K562 (cell line): ENCODE data around the gene KCNK4. TPM values are rescaled to one million over a fixed set of nuclear protein-coding genes. Genes with fewer than 3 reads are reported as not detected.

Source experiments
- ATAC-seq: fragments of 200-7000 bp; cut with Tn5 transposase; 3 replicates; pipeline ENCODE4 v1.9.1; 2020; ENCODE audit warnings: moderate library complexity
- BruUV-seq: library from RNA; stranded (reverse); fragments of 400-500 nt; replicated peaks from 2 replicates; lab custom pipeline; 2021; lab: Mats Ljungman, UMichigan
- CTCF ChIA-PET: fragments of 300-600 bp; formaldehyde crosslinking; extraction: SDS; loops from one replicate; lab custom pipeline; 2021; ENCODE audit warnings: low intra/inter-chr PET ratio; lab: Yijun Ruan, JAX
- POLR2A ChIA-PET: fragments of 300-600, 350-650 bp; sonication (Branson Sonifier 250); formaldehyde crosslinking; extraction: SDS; loops from one replicate; lab custom pipeline; 2021; ENCODE audit warnings: antibody characterized with exemption, inconsistent platforms; lab: Yijun Ruan, JAX
- DNase-seq, 4 experiments: peaks; one replicate each; pipeline versions ENCODE4 v3.0.0 to v3.0.0-alpha.2; 2011 to 2018; ENCODE audit warnings: low spot score in 3 of 4, mixed read lengths in 3 of 4; ENCODE audit errors: extremely low read depth in 1 of 4
- FAIRE-seq: peaks from 2 replicates; lab custom pipeline; 2011; peaks lifted over from hg19 to GRCh38; lab: Jason Lieb, UNC
- H2AFZ ChIP-seq: 2 replicates; pipeline ENCODE4 v1.6.0; 2011; ENCODE audit warnings: low read depth, low read length, control low read depth, inconsistent platforms
- H3K27ac ChIP-seq: fragments of 200-600 bp; 3 replicates; pipeline ENCODE4 v1.8.0; 2011; ENCODE audit warnings: low read depth, mild to moderate bottlenecking, control low read depth, inconsistent platforms, low read length, moderate library complexity, mixed read lengths; ENCODE audit errors: extremely low read depth
- H3K27me3 ChIP-seq, 2 experiments: fragments of 300-600 bp in 1 of 2; 2 replicates in 1 of 2; 3 replicates in 1 of 2; pipeline versions ENCODE4 v1.6.0 to v1.8.0; 2011; ENCODE audit warnings: inconsistent platforms in 2 of 2, low read length in 2 of 2, mild to moderate bottlenecking in 1 of 2, mixed read lengths in 1 of 2, moderate library complexity in 1 of 2; ENCODE audit not compliant: control insufficient read depth in 2 of 2, insufficient read depth in 2 of 2
- H3K36me3 ChIP-seq: fragments of 300-600 bp; 3 replicates; pipeline ENCODE4 v1.8.0; 2011; ENCODE audit warnings: mild to moderate bottlenecking, low read length, inconsistent platforms; ENCODE audit not compliant: control insufficient read depth, insufficient read depth
- H3K4me1 ChIP-seq, 2 experiments: fragments of 200-600 bp in 1 of 2; replicated peaks in 1 of 2; 2 replicates in 1 of 2; 3 replicates in 1 of 2; pipeline versions ENCODE4 v1.5.1 to v1.8.0; 2011; ENCODE audit warnings: inconsistent platforms in 2 of 2, low read length in 2 of 2, mild to moderate bottlenecking in 1 of 2, mixed read lengths in 1 of 2, moderate library complexity in 1 of 2; ENCODE audit not compliant: control insufficient read depth in 2 of 2, insufficient read depth in 2 of 2
- H3K4me2 ChIP-seq: 2 replicates; pipeline ENCODE4 v1.6.1; 2011; ENCODE audit warnings: low read length, control low read depth, inconsistent platforms, mixed read lengths; ENCODE audit not compliant: insufficient read depth
- H3K4me3 ChIP-seq: fragments of 200-600 bp; sonication (generic), shearing (Covaris generic); 2 replicates; pipeline ENCODE4 v1.5.1; 2016; ENCODE audit warnings: control low read depth, inconsistent platforms
- H3K79me2 ChIP-seq: fragments of 200-600 bp; 3 replicates; pipeline ENCODE4 v1.8.0; 2011; ENCODE audit warnings: low read length, inconsistent platforms; ENCODE audit not compliant: control insufficient read depth, insufficient read depth
- H3K9ac ChIP-seq, 2 experiments: 2 replicates each; pipeline versions ENCODE4 v1.6.0 to v1.6.1; 2011; ENCODE audit warnings: low read depth in 2 of 2, low read length in 2 of 2, control low read depth in 1 of 2, inconsistent platforms in 1 of 2, mild to moderate bottlenecking in 1 of 2, mixed read lengths in 1 of 2; ENCODE audit not compliant: insufficient read depth in 1 of 2
- H3K9me1 ChIP-seq: one replicate; pipeline ENCODE4 v1.6.0; 2011; ENCODE audit warnings: inconsistent platforms, mild to moderate bottlenecking, low read length, moderate library complexity; ENCODE audit not compliant: control insufficient read depth, insufficient read depth
- H3K9me3 ChIP-seq: replicated peaks from 2 replicates; pipeline ENCODE4 v1.5.1; 2011; ENCODE audit warnings: low read depth, low read length, inconsistent platforms; ENCODE audit not compliant: control insufficient read depth, insufficient read depth
- H4K20me1 ChIP-seq: replicated peaks from 2 replicates; pipeline ENCODE4 v1.6.1; 2011; ENCODE audit warnings: low read length, inconsistent platforms, mixed read lengths; ENCODE audit not compliant: control insufficient read depth, insufficient read depth
- EGR1 ChIP-seq: fragments of 450-650 bp; conservative IDR thresholded peaks from 2 replicates; pipeline ENCODE4 v1.6.1; 2017; ENCODE audit warnings: mild to moderate bottlenecking
- FOXJ2 ChIP-seq: fragments of 200-800 bp; sonication (Bioruptor generic); IDR thresholded peaks from 2 replicates; pipeline ENCODE4 v1.6.1; 2016; ENCODE audit warnings: missing genetic modification characterization, missing compliant biosample characterization
- NFIC ChIP-seq: fragments of 450-650 bp; IDR thresholded peaks from 2 replicates; pipeline ENCODE4 v1.6.1; 2017; ENCODE audit warnings: mild to moderate bottlenecking, inconsistent platforms
- PHTF2 ChIP-seq: fragments of 250-450 bp; sonication (Bioruptor Pico); IDR thresholded peaks from 2 replicates; pipeline ENCODE4 v1.5.0; 2021; ENCODE audit warnings: mild to moderate bottlenecking
- WGBS: fragments of 100-300 bp; shearing (Covaris generic); methylation state at CpG from one replicate; pipeline ENCODE4 v1.1.6; 2016; ENCODE audit warnings: low coverage, mixed read lengths; ENCODE audit not compliant: insufficient coverage; ENCODE audit errors: missing lambda C conversion rate; 5-methylcytosine and 5-hydroxymethylcytosine counted together
- in situ Hi-C: fragments of 300-500 bp; cut with MboI; formaldehyde crosslinking; loops from 4 replicates; pipeline ENCODE4 v1.15.0; 2018; ENCODE audit warnings: inconsistent platforms, mixed read lengths
- intact Hi-C: fragments of 100-400 bp; cut with micrococcal nuclease; formaldehyde crosslinking; loops from 2 replicates; pipeline ENCODE4 v1.14.2; 2022
- polyA plus RNA-seq, 8 experiments: library from polyadenylated mRNA; depleted of rRNA in 4 of 8; stranded (reverse) in 5 of 8; unstranded in 3 of 8; fragments of >200 nt; fragmentation: Nextera tagmentation in 2 of 8; fragmentation: Illumina TruSeq in 1 of 8; extraction: Ambion mirVana in 2 of 8; extraction: Trizol in 1 of 8; gene quantifications; 2 replicates each; pipeline versions ENCODE4 v1.2.1 to v1.2.3, GENCODE V29; 2011 to 2014; ENCODE audit warnings: inconsistent platforms in 1 of 8, missing spikeins in 1 of 8
- total RNA-seq, 7 experiments: library from RNA; depleted of rRNA in 6 of 7; stranded (reverse); fragments of >200 nt in 6 of 7; fragmentation: Illumina TruSeq in 2 of 7; extraction: Trizol in 2 of 7; gene quantifications; 2 replicates each; pipeline versions ENCODE4 v1.2.1 to v1.2.3, GENCODE V29; 2011 to 2021; ENCODE audit warnings: low replicate concordance in 1 of 7

KCNK4 gene
- total and polyA plus RNA-seq, 9 of the 15 experiments (the other 6 are each of a cell fraction or from before 2014, with no cell fraction given): not detected

DNA sequence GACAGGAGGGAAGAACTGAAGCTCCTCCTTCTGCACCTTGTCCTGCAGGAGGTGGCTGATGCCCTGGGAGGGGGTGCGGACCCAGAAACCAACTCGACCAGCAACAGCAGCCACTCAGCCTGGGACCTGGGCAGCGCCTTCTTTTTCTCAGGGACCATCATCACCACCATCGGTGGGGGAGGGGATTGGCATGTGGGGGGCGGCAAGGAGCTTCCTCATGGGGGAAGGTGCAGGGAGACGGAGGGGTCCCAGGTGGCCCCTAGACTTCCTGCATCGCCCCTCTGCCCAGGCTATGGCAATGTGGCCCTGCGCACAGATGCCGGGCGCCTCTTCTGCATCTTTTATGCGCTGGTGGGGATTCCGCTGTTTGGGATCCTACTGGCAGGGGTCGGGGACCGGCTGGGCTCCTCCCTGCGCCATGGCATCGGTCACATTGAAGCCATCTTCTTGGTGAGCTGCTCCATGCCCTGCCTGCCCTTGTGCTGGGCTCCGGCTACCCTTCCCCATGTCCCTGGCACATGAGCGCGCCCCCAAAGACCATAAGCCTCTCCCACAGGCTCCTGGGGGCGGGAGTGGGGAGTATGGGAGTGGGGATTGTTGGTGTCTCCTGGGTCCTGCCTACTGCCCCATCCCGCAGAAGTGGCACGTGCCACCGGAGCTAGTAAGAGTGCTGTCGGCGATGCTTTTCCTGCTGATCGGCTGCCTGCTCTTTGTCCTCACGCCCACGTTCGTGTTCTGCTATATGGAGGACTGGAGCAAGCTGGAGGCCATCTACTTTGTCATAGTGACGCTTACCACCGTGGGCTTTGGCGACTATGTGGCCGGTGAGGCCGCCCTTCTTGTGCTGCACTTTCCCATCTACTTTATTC lies 6.0 kb downstream of the KCNK4 start:
- Histone ChIP-seq H3K79me2 (no peaks in the 10 kb centered on the region), H3K9ac (peak overlapping the region in 1 of 2 experiments; percentile 48; a peak in 1 of 4 replicates), H3K27ac (no peak overlapping the region), H3K4me2 (no peak overlapping the region), H3K4me1 (peaks cover 3 to 45% of the 10 kb centered on the region in 2 experiments; a peak in 4 of 5 replicates), H4K20me1 (no peaks in the 10 kb centered on the region; the same call in 1 of the 2 replicates), H3K27me3 (peaks cover 48 to 57% of the 10 kb centered on the region in 2 experiments), H3K9me3 (no peaks in the 10 kb centered on the region), H2AFZ (no peak overlapping the region), H3K4me3 (no peak overlapping the region), H3K9me1 (no peaks in the 10 kb centered on the region), H3K36me3 (no peaks in the 10 kb centered on the region)
- DNase-seq (no peak), ATAC-seq (no peak), FAIRE-seq (no peak)
- WGBS: 29% methylated on average over 34 of the region's 34 CpGs
- in situ Hi-C loops: no loop called here
- ChIA-PET CTCF (no interaction called here), POLR2A (no interaction called here)
- intact Hi-C loops: no loop called here
- no TSS peak for BruUV-seq
- TF ChIP-seq EGR1 (0 out of 2 replicates have a peak, but pooled peaks have one; percentile 25), PHTF2 (CRISPR knock-in tag) (no peak)

DNA sequence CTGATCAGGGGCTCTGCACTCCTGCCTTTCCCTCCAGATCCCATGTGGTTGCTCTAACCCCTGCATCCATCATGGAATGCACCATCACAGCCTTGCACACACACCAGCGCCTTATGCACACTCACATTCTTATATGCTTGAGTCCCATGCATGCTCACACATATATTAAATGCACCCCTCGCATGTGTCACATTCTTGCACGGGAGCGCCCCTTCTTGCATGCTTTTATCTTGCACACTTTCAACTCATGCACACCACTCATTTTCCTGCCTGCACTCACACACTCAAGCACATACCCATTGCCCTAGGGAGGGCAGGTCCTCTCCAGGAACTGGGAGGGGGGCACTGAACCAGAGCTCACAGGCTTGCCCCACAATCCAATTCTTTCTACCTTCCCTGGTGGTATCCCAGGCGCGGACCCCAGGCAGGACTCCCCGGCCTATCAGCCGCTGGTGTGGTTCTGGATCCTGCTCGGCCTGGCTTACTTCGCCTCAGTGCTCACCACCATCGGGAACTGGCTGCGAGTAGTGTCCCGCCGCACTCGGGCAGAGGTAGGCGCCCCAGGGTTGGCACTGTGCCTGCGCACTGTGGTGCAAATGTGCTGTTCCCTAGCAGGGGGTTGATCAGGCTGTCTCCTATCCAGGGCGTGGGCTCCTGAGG lies 6.7 kb downstream of the KCNK4 start:
- DNase-seq (no peak), FAIRE-seq (no peak), ATAC-seq (no peak)
- BruUV-seq: no TSS peak
- no peak overlapping the region for H2AFZ ChIP-seq
- TF ChIP-seq FOXJ2 (tag) (no peak), NFIC (0 out of 2 replicates have a peak, but pooled peaks have one; percentile 10)
- peaks cover 3 to 38% of the 10 kb centered on the region in 2 experiments; a peak in 4 of 5 replicates for H3K4me1 ChIP-seq
- H3K36me3 ChIP-seq: no peaks in the 10 kb centered on the region
- intact Hi-C loops: no loop called here
- no peaks in the 10 kb centered on the region for H3K9me1 ChIP-seq
- no peak overlapping the region for H3K27ac ChIP-seq
- H3K4me3 ChIP-seq: no peak overlapping the region
- no peak overlapping the region for H3K4me2 ChIP-seq
- no peaks in the 10 kb centered on the region for H3K9me3 ChIP-seq
- ChIA-PET POLR2A (no interaction called here), CTCF (no interaction called here)
- in situ Hi-C loops: no loop called here
- H3K79me2 ChIP-seq: no peaks in the 10 kb centered on the region
- no peaks in the 10 kb centered on the region; the same call in 1 of the 2 replicates for H4K20me1 ChIP-seq
- H3K9ac ChIP-seq: no peak overlapping the region
- H3K27me3 ChIP-seq: peaks cover 42 to 49% of the 10 kb centered on the region in 2 experiments
- WGBS: 36% methylated on average over 18 of the region's 18 CpGs
